ENCODE data around the gene CACNA1H. TPM values are rescaled to one million over a fixed set of nuclear protein-coding genes. Genes with fewer than 3 reads are reported as not detected.

CACNA1H gene
- total and polyA plus RNA-seq, 2 of the 8 experiments (the other 6 are each of a cell fraction or from before 2014, with no cell fraction given): 14.0 to 28.7 TPM

GRCh38 chr16:1169285-1170075 is 16.6 kb downstream of the CACNA1H start:
- Histone ChIP-seq H3K79me2 (ENCODE audit: control insufficient read depth in 1 of 2, insufficient read depth in 2 of 2, low read length in 2 of 2) (peaks cover 0 to 8% of the 10 kb centered on the region in 2 experiments; a peak in 1 of 4 replicates), H3K18ac (ENCODE audit: extremely low read depth, low read length) (no peak overlapping the region), H2BK12ac (ENCODE audit: low read depth, low read length) (no peak overlapping the region), H3K56ac (replicated peaks; ENCODE audit: insufficient read length, low read depth, low read length) (no peak overlapping the region), H3K27ac (ENCODE audit: low read depth, low read length) (no peak overlapping the region), H3K9me3 (ENCODE audit: insufficient read depth in 2 of 2, low read depth in 1 of 2, low read length in 1 of 2) (no peaks in the 10 kb centered on the region), H3K79me1 (ENCODE audit: low read depth, low read length) (peaks cover 12% of the 10 kb centered on the region), H3K36me3 (ENCODE audit: control insufficient read depth in 2 of 4, insufficient read depth in 4 of 4, low read length in 3 of 4) (no peaks in the 10 kb centered on the region), H2BK20ac (ENCODE audit: low read length) (no peak overlapping the region), H4K91ac (replicated peaks; ENCODE audit: insufficient read length, low read length) (no peak overlapping the region), H3K27me3 (replicated peaks in 1 of 4; ENCODE audit: control insufficient read depth in 3 of 4, extremely low read depth in 1 of 4, insufficient read depth in 3 of 4, low read length in 3 of 4) (no peaks in the 10 kb centered on the region), H3K4me1 (replicated peaks in 1 of 4; ENCODE audit: control insufficient read depth in 3 of 4, insufficient read depth in 4 of 4, low read length in 3 of 4) (peaks cover 0 to 4% (median under 1%) of the 10 kb centered on the region in 4 experiments; a peak in 1 of 7 replicates), H3K4me3 (ENCODE audit: extremely low read depth in 1 of 4, insufficient read depth in 2 of 4, low read depth in 3 of 4, low read length in 4 of 4) (no peak overlapping the region), H2BK5ac (ENCODE audit: low read depth, low read length) (no peak overlapping the region), H4K5ac (ENCODE audit: insufficient read length, low read depth, low read length) (no peak overlapping the region), H3K14ac (ENCODE audit: insufficient read length) (no peak overlapping the region), H4K8ac (ENCODE audit: extremely low read depth, insufficient read depth, low read length) (peak overlapping the region; percentile 57; the same call in 1 of the 2 replicates), H4K20me1 (replicated peaks in 1 of 2; ENCODE audit: control insufficient read depth in 1 of 2, insufficient read depth in 2 of 2, low read length in 2 of 2) (peaks cover 16 to 31% of the 10 kb centered on the region in 2 experiments), H3K4ac (replicated peaks; ENCODE audit: insufficient read length, low read depth, low read length) (no peak overlapping the region), H2BK15ac (ENCODE audit: low read length) (no peak overlapping the region), H3K4me2 (ENCODE audit: insufficient read depth in 1 of 2, low read depth in 2 of 2, low read length in 2 of 2) (no peak overlapping the region), H2AFZ (ENCODE audit: low read length) (no peak overlapping the region), H3K23ac (ENCODE audit: insufficient read length) (no peak overlapping the region), H2AK5ac (ENCODE audit: low read depth, low read length) (no peak overlapping the region), H2BK120ac (replicated peaks; ENCODE audit: low read depth, low read length) (no peak overlapping the region), H3K9ac (replicated peaks in 1 of 4; ENCODE audit: extremely low read depth in 1 of 4, low read depth in 3 of 4, low read length in 3 of 4) (no peak overlapping the region), H3K23me2 (ENCODE audit: low read depth, low read length) (no peaks in the 10 kb centered on the region)
- DNase-seq (ENCODE audit: low read depth in 1 of 2, low spot score in 2 of 2): no peak
- WGBS, 2 experiments (ENCODE audit: extremely low coverage in 1 of 2, insufficient coverage in 1 of 2, insufficient read length in 1 of 2, insufficient replicate concordance in 2 of 2, low coverage in 1 of 2, low lambda C conversion rate in 2 of 2, missing lambda C conversion rate in 1 of 2): 88% methylated on average over 37 of the region's 45 CpGs; no CpG with 5 or more reads in 1 of the 2 experiments
- ChIA-PET POLR2A (ENCODE audit: partially characterized antibody) (interaction anchor here (1.0 kb wide), 1 partner anchor 18 kb away, joined by 3 read pairs; no protein-coding TSS in a partner anchor), CTCF (ENCODE audit: partially characterized antibody) (interaction anchor here (0.6 to 1.9 kb wide), 4 partner anchors 12 to 43 kb away, joined by 3 to 6 read pairs (median 4); no protein-coding TSS in a partner anchor)
- no peak for FAIRE-seq
- no peak for TF ChIP-seq CTCF (IDR thresholded peaks at IDR 0.05; ENCODE audit: control extremely low read depth in 1 of 3, insufficient read depth in 1 of 3, low read depth in 1 of 3, low read length in 3 of 3)
- TF ChIP-seq EZH2 (IDR thresholded peaks at IDR 0.05; ENCODE audit: low read depth, low read length, severe bottlenecking): no peak
- no peak for TF ChIP-seq USF2 (IDR thresholded peaks at IDR 0.05; ENCODE audit: low read length)
- TF ChIP-seq RFX5 (IDR thresholded peaks at IDR 0.05; ENCODE audit: borderline replicate concordance, low read depth, low read length): no peak
